ENCODE results near the gene SGMS2.

SGMS2 gene

DNA sequence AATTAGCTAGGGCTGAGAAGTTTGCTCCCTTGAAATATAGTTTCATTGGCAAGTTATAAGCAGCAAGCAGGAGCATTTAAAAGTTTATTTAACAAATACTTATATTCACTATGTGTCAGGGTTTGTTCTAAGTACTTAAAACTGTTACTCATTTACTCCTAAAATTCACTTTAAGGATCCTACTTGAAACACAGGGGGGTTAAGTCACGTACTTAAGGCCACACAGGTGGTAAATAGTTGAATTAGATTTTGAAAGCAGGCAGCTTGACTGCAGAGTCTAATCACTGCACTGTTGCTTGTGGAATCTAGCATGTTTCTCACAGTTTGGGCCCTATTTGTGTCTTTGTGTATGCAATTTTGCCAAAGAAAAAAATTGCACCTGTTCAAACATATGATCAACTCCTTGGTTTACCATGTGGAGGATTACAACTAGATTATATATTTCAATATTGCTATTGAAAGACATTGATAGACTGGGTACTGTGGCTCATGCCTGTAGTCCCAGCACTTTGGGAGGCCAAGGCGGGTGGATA is 7.6 kb downstream of the SGMS2 start:
- peaks cover 14% of the 10 kb centered on the region for H3K4me1 ChIP-seq (ENCODE audit: insufficient read depth, low read length)
- H3K9ac ChIP-seq (ENCODE audit: low read depth, low read length) = no peak overlapping the region
- peaks cover 4% of the 10 kb centered on the region; the same call in 1 of the 2 replicates for H3K9me3 ChIP-seq (ENCODE audit: insufficient read depth, low read depth, low read length)
- H3K36me3 ChIP-seq (ENCODE audit: insufficient read depth, low read length) = no peaks in the 10 kb centered on the region
- H3K4me3 ChIP-seq (ENCODE audit: low read length) = no peak overlapping the region
- peaks cover 23% of the 10 kb centered on the region for H3K27me3 ChIP-seq (ENCODE audit: insufficient read depth, low read length)
- WGBS = 72% methylated on average over 2 of the region's 2 CpGs
- H3K27ac ChIP-seq (ENCODE audit: low read depth, low read length) = no peak overlapping the region; the same call in 1 of the 2 replicates

DNA sequence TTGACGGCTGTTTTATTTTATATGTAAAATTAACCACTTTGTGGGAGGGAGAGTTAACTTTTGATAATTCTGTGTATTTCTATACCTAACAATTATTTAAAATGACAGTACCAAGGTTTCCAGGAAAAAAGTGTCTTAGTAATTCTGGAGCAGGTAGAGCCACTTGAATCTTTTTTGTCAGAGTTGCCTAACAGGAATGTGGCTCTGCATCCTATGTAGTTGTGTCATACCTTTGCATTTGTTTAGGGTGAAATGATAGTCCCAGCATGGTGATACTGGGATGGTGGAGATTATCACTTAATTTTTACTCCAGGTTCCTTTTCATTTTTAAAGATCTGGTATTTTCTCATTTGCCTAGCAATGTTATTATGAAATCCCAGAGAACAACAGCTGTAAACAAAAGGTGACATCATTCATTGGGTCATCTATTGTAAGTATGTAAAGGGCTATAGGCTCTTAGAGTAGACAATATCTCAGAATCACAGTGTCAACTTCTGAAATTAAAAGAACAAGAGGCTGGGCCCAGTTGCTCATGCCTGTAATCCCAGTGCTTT is 9.6 kb downstream of the SGMS2 start:
- no CpG with 5 or more reads among the region's 1 CpG for WGBS
- H3K9me3 ChIP-seq (ENCODE audit: insufficient read depth, low read depth, low read length) = peaks cover 4% of the 10 kb centered on the region; the same call in 1 of the 2 replicates

DNA sequence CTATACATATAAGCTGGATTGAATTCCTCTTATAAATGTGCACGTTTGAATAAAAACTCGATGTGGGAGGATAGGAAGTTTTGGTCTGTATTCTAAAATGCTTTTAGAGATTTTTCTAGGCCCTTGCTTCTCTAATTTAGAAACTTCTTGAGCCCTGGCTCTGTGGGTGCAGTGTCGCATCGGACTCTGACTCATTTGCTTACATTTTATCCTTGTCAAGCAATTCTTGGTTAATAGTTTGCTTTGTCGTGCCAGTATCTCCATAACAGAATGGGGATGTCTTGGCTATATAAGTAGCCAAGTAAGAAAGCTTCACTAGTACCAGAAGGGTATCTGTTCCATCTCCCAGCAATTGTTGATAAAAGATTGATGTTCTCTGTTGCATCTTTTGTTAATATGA is 10.7 kb downstream of the SGMS2 start:
- peaks cover 4% of the 10 kb centered on the region; the same call in 1 of the 2 replicates for H3K9me3 ChIP-seq (ENCODE audit: insufficient read depth, low read depth, low read length)
- H3K27ac ChIP-seq (ENCODE audit: low read depth, low read length) = no peak overlapping the region
- peaks cover 14% of the 10 kb centered on the region for H3K4me1 ChIP-seq (ENCODE audit: insufficient read depth, low read length)
- 97% methylated on average over 5 of the region's 5 CpGs for WGBS
- no peaks in the 10 kb centered on the region for H3K36me3 ChIP-seq (ENCODE audit: insufficient read depth, low read length)
- no peak overlapping the region for H3K4me3 ChIP-seq (ENCODE audit: low read length)
- peaks cover 2% of the 10 kb centered on the region; the same call in 1 of the 2 replicates for H3K27me3 ChIP-seq (ENCODE audit: insufficient read depth, low read length)
- H3K9ac ChIP-seq (ENCODE audit: low read depth, low read length) = no peak overlapping the region

More for the DNA sequence above, 9.6 kb downstream of the SGMS2 start:
- no peak overlapping the region for H3K27ac ChIP-seq (ENCODE audit: low read depth, low read length)
- H3K4me1 ChIP-seq (ENCODE audit: insufficient read depth, low read length) = peaks cover 14% of the 10 kb centered on the region
- H3K9ac ChIP-seq (ENCODE audit: low read depth, low read length) = no peak overlapping the region
- H3K4me3 ChIP-seq (ENCODE audit: low read length) = no peak overlapping the region
- peaks cover 4% of the 10 kb centered on the region; the same call in 1 of the 2 replicates for H3K27me3 ChIP-seq (ENCODE audit: insufficient read depth, low read length)
- no peaks in the 10 kb centered on the region for H3K36me3 ChIP-seq (ENCODE audit: insufficient read depth, low read length)

DNA sequence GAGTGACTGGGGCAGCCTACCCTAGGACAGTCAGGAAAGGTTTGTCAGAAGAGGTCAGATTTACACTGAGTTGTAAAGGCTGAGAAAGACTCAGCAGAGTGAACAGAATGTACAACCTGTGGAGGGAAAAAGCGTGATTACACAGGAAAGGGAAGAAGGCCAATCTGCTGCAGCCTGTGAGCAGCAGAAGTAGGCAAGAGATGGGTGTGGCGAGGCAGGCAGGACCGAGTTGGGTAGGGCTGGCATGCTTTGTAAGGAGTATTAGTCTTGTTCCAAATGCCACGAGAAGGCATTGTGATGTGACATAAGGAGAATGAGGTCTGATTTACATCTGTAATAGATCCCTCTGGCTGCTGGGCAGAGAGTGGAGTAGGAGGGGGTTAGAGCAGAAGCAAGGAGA is 12.6 kb downstream of the SGMS2 start:
- Histone ChIP-seq H3K9ac (ENCODE audit: low read depth, low read length) (no peak overlapping the region), H3K27me3 (ENCODE audit: insufficient read depth, low read length) (no peaks in the 10 kb centered on the region), H3K36me3 (ENCODE audit: insufficient read depth, low read length) (no peaks in the 10 kb centered on the region), H3K4me1 (ENCODE audit: insufficient read depth, low read length) (peaks cover 9% of the 10 kb centered on the region), H3K27ac (ENCODE audit: low read depth, low read length) (no peak overlapping the region), H3K9me3 (ENCODE audit: insufficient read depth, low read depth, low read length) (peaks cover 4% of the 10 kb centered on the region; the same call in 1 of the 2 replicates), H3K4me3 (ENCODE audit: low read length) (no peak overlapping the region)
- WGBS = 79% methylated on average over 4 of the region's 4 CpGs

DNA sequence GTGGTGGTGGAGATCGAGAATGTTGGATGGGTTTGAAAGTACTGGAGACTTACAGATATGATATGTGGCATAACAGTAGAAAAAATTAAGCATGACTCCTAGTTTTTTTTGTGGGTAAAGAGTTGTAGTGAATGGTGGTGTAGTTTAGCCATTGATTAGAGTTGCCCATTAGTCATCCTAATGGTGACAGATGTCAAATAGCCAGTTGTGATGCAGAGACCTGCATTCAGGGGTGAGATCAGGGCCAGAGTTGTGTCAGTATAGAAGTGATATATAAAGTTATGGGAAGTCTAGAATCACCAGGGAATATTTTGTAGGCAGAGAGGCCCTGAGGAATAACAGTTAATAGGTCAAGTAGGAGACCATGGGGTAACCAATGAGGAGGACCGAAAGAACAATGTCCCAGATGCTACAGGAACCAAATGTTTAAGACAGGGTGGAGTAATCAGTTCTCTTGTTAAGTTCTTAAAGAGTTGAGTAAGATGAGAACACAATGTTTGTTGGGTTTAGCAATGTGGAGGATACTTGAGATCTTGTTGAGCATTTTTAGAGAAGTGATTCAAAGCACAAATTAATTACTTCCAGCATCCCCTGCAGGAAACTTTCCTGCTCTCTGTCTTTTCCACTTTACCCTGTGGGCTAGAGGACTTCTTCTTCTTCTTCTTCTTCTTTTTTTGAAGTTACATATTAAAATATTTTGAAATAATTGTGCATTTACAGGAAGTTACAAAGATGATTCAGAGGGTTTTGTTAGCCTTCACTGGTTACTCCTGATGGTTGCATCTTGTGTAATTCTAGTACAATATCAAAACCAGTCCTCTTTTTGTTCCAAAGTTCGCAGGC is 13.3 kb downstream of the SGMS2 start:
- H3K27me3 ChIP-seq (ENCODE audit: insufficient read depth, low read length) = no peaks in the 10 kb centered on the region
- peaks cover 4% of the 10 kb centered on the region; the same call in 1 of the 2 replicates for H3K9me3 ChIP-seq (ENCODE audit: insufficient read depth, low read depth, low read length)
- no peak overlapping the region for H3K4me3 ChIP-seq (ENCODE audit: low read length)
- H3K36me3 ChIP-seq (ENCODE audit: insufficient read depth, low read length) = no peaks in the 10 kb centered on the region
- 91% methylated on average over 2 of the region's 3 CpGs for WGBS
- peaks cover 7% of the 10 kb centered on the region for H3K4me1 ChIP-seq (ENCODE audit: insufficient read depth, low read length)
- no peak overlapping the region for H3K27ac ChIP-seq (ENCODE audit: low read depth, low read length)
- no peak overlapping the region for H3K9ac ChIP-seq (ENCODE audit: low read depth, low read length)

DNA sequence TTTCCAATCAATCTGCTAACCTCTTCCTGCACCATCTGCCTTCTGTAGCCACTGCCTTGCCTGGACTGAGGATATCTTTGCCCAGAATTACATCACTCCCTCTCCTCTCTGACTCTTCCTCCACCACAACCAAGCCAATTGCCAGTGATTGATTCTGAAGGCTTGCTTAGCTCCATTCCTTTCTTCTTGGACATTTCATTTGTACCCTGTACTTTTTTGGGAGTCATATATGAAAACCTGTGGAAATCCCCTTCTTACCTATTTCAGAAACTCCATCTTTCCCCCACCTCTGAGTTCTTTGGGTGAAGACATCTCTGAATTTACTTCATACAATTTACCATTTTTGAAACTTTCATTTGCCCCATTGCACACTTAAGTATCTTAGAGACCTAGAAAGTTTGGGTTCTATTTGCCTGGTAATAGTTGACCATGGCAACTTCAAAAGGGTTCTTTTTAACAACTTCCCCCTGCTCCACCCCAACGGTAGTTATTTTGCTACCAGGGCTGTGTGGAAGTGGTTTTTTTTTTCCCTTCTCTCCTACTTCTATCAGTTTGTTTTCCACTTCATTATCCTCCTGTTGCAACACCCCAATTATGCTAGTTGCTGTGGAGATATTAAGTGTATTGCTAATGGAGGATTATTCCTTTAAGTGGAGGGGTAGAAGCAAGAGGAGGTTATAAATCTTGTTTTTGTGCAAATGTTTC is 14.3 kb downstream of the SGMS2 start:
- Histone ChIP-seq H3K4me1 (ENCODE audit: insufficient read depth, low read length) (0 out of 2 replicates have a peak, but pooled peaks cover 3% of the 10 kb centered on the region), H3K27me3 (ENCODE audit: insufficient read depth, low read length) (no peaks in the 10 kb centered on the region), H3K27ac (ENCODE audit: low read depth, low read length) (no peak overlapping the region), H3K4me3 (ENCODE audit: low read length) (no peak overlapping the region), H3K36me3 (ENCODE audit: insufficient read depth, low read length) (no peaks in the 10 kb centered on the region), H3K9me3 (ENCODE audit: insufficient read depth, low read depth, low read length) (peaks cover under 1% of the 10 kb centered on the region; the same call in 1 of the 2 replicates), H3K9ac (ENCODE audit: low read depth, low read length) (no peak overlapping the region)
- WGBS = no CpG with 5 or more reads among the region's 1 CpG

DNA sequence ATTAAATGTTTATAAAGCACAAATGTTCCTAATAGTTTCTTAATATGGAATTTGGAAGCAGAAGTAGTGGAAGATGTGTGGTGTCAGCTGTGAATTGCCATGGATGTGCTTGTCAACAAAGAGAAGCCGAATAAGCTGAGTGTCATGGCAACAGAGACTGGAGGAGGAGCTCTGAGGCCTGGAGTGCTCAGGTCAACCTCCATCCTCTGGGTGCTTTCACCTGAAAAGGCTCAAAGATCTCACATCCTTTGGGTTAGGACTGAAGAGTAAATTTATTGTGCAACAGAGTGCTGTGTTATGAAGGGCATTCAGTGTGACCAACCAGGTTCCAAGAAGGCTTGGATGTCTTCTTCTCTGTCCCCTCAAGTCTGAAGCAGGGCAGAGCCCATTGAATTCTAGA is 18.7 kb downstream of the SGMS2 start:
- no peak overlapping the region for H3K27ac ChIP-seq (ENCODE audit: low read depth, low read length)
- 73% methylated on average over 1 of the region's 1 CpG for WGBS
- H3K27me3 ChIP-seq (ENCODE audit: insufficient read depth, low read length) = no peaks in the 10 kb centered on the region
- H3K36me3 ChIP-seq (ENCODE audit: insufficient read depth, low read length) = no peaks in the 10 kb centered on the region
- H3K9ac ChIP-seq (ENCODE audit: low read depth, low read length) = no peak overlapping the region
- 0 out of 2 replicates have a peak, but pooled peaks cover 11% of the 10 kb centered on the region for H3K9me3 ChIP-seq (ENCODE audit: insufficient read depth, low read depth, low read length)
- H3K4me1 ChIP-seq (ENCODE audit: insufficient read depth, low read length) = no peaks in the 10 kb centered on the region
- H3K4me3 ChIP-seq (ENCODE audit: low read length) = no peak overlapping the region

DNA sequence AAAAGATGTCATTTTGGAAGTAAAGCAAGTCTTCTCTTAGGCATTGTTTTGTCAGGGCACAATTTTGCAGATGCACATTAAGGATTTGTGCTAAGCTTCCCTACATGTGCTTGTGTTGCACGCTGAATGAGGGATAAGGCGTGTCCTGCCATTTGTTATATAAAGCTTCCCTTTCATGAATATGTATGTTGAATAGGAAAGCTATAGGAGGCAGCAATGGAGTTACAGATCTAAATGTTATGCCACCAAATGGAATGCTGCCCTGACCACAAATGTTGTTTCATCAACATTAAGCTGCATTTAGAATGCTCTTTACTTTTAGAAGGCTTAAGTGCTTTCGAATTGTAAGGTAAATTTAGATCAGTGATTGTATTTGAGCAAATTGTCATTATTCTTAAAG is 20.9 kb downstream of the SGMS2 start:
- 94% methylated on average over 3 of the region's 3 CpGs for WGBS
- Histone ChIP-seq H3K9ac (ENCODE audit: low read depth, low read length) (no peak overlapping the region), H3K9me3 (ENCODE audit: insufficient read depth, low read depth, low read length) (0 out of 2 replicates have a peak, but pooled peaks cover 12% of the 10 kb centered on the region), H3K27ac (ENCODE audit: low read depth, low read length) (no peak overlapping the region), H3K4me3 (ENCODE audit: low read length) (no peak overlapping the region), H3K27me3 (ENCODE audit: insufficient read depth, low read length) (no peaks in the 10 kb centered on the region), H3K4me1 (ENCODE audit: insufficient read depth, low read length) (no peaks in the 10 kb centered on the region; the same call in 1 of the 2 replicates), H3K36me3 (ENCODE audit: insufficient read depth, low read length) (no peaks in the 10 kb centered on the region)

DNA sequence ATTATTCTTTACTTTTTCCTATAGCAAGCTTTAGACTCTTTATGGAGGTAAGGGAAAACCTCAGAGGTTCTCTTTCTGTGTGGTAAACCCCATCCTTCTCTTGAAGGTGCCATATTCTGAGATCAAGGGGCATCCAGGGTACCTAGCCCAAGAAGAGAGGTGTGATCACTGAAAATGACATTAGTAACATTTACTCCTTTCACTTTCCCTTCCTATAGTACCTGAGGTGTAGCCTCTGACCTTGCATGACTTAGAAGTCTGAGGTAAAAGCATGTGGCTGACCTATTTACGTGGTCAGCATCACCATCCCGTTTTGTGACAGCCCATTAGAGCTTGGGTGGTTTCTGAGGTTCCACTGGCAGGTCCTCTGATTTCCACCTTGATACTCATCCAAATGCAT is 25.7 kb downstream of the SGMS2 start:
- Histone ChIP-seq H3K4me3 (ENCODE audit: low read length) (no peak overlapping the region), H3K9me3 (ENCODE audit: insufficient read depth, low read depth, low read length) (0 out of 2 replicates have a peak, but pooled peaks cover 12% of the 10 kb centered on the region), H3K36me3 (ENCODE audit: insufficient read depth, low read length) (no peaks in the 10 kb centered on the region), H3K4me1 (ENCODE audit: insufficient read depth, low read length) (no peaks in the 10 kb centered on the region; the same call in 1 of the 2 replicates), H3K27ac (ENCODE audit: low read depth, low read length) (no peak overlapping the region), H3K9ac (ENCODE audit: low read depth, low read length) (no peak overlapping the region), H3K27me3 (ENCODE audit: insufficient read depth, low read length) (no peaks in the 10 kb centered on the region)
- 92% methylated on average over 2 of the region's 2 CpGs for WGBS

DNA sequence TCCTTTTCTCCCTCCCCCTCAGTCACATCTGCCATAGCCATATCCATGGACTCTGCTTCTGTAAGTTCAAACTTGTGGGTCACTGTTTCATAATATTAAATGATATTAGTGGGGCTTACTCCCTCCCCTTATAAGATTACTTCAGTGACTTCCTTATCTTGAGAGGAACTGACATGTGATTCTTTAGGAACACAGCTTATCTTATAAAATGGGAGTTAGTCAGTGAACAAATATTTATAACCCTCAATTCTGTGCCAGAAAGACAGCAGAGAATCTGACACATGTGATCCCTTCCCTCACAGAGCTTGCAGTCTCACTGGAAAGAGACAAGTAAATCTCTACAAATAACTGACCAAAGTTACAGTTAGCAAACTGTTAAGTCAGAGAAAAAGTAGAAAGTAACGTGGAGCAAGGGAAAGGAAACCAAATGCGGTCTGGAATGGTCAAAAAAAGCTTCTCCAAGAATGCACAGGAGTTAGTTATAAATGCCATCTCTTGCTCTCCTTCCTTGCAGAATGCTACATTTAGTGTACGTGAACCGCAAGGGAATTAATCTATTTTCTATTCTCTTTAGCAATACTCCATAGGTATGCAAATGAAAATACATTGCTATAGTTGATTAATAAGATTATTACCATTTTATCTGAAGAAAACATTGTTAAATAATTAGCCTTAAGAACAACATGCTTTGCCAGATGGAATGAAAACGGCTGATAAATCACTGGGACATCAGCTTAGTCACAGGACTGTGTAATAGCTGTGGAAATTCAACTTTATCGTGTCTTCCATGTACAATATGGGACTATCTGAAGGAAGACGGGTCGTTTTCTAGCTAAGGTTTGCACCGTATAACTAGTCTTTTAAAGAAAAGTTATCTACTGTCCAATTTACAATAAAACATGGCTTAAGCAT is 29.0 kb downstream of the SGMS2 start:
- Histone ChIP-seq H3K4me1 (ENCODE audit: insufficient read depth, low read length) (peaks cover 13% of the 10 kb centered on the region), H3K27ac (ENCODE audit: low read depth, low read length) (no peak overlapping the region), H3K27me3 (ENCODE audit: insufficient read depth, low read length) (no peaks in the 10 kb centered on the region), H3K9ac (ENCODE audit: low read depth, low read length) (no peak overlapping the region), H3K9me3 (ENCODE audit: insufficient read depth, low read depth, low read length) (no peaks in the 10 kb centered on the region), H3K36me3 (ENCODE audit: insufficient read depth, low read length) (no peaks in the 10 kb centered on the region), H3K4me3 (ENCODE audit: low read length) (no peak overlapping the region)
- 88% methylated on average over 8 of the region's 9 CpGs for WGBS

Measured in HUES64 (cell line).